Ishikawa (cell line): ENCODE results near the gene CLCN4.

ENCODE experiments used
- EP300 ChIP-seq: IDR thresholded peaks from 2 replicates; pipeline ENCODE4 v1.6.1; 2012; ENCODE audit warnings: borderline replicate concordance
- RAD21 ChIP-seq: IDR thresholded peaks from 2 replicates; pipeline ENCODE4 v1.6.1; 2012; ENCODE audit warnings: low read depth
- REST ChIP-seq: IDR thresholded peaks from 2 replicates; pipeline ENCODE4 v1.6.1; 2012; ENCODE audit warnings: low read depth, mild to moderate bottlenecking
- TEAD4 ChIP-seq: IDR thresholded peaks from 2 replicates; pipeline ENCODE4 v1.6.1; 2012
- YY1 ChIP-seq: IDR thresholded peaks from 2 replicates; pipeline ENCODE4 v1.6.1; 2012; ENCODE audit warnings: low read depth

DNA sequence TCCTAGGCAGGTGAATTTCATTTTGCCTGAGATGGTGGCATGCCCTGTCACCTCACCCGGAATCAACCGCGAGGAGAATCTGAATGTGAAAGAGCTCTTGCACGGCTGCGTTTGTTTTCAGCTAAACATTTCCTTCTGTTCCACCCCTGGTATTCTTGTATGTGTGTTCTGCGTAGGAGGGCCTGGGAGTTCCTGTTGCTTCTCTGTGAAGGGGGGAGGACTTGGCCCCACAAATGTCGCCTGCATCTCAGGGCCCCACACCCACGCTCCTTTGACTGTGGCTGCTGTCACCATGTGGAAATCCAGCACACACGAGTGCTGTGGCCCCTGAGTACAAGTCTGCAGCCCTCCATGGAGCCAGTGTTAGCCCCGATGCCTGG, 45.8 kb upstream of the CLCN4 start:
- no peak for TF ChIP-seq RAD21
- TF ChIP-seq REST = no peak
- no peak for TF ChIP-seq YY1
- TF ChIP-seq TEAD4 = no peak
- no peak for TF ChIP-seq EP300
